HEK293 (cell line): Measurements from ENCODE around the gene PLEKHG1.

Experiments used
- CTCF ChIA-PET: fragments of 350-600 bp; formaldehyde crosslinking; extraction: SDS; loops from one replicate; lab custom pipeline; 2021; ENCODE audit warnings: antibody characterized with exemption; lab: Yijun Ruan, JAX
- POLR2A ChIA-PET: fragments of 300-600 bp; formaldehyde crosslinking; extraction: SDS; loops from one replicate; lab custom pipeline; 2020; ENCODE audit warnings: antibody characterized with exemption, inconsistent platforms; lab: Yijun Ruan, JAX
- H3K27ac ChIP-seq: fragments of 200-500 bp; sonication (Bioruptor generic); 2 replicates; pipeline ENCODE4 v1.5.1; 2014; ENCODE audit warnings: low read depth, low read length, control low read depth, inconsistent platforms; ENCODE audit errors: extremely low read depth
- H3K36me3 ChIP-seq, 2 experiments: fragments of 200-500 bp in 1 of 2; sonication (Bioruptor generic) in 1 of 2; 1 replicate in 1 of 2; 2 replicates in 1 of 2; pipeline ENCODE4 v1.5.1; 2014 to 2017; ENCODE audit warnings: inconsistent platforms in 2 of 2, low read length in 2 of 2; ENCODE audit not compliant: control insufficient read depth in 2 of 2, insufficient read depth in 1 of 2
- H3K4me1 ChIP-seq: fragments of 200-500 bp; sonication (Bioruptor generic); 2 replicates; pipeline ENCODE4 v1.5.1; 2014; ENCODE audit warnings: mild to moderate bottlenecking, low read length, inconsistent platforms; ENCODE audit not compliant: control insufficient read depth, insufficient read depth
- H3K4me3 ChIP-seq: 2 replicates; pipeline ENCODE4 v1.5.1; 2011; ENCODE audit warnings: low read depth, mild to moderate bottlenecking, control low read depth, low read length, moderate library complexity
- H3K9me3 ChIP-seq: fragments of 200-500 bp; sonication (Bioruptor generic); 2 replicates; pipeline ENCODE4 v1.5.1; 2014; ENCODE audit warnings: low read depth, low read length, inconsistent platforms; ENCODE audit not compliant: control insufficient read depth, insufficient read depth
- FEZF1 ChIP-seq: fragments of 450-650 bp; formaldehyde crosslinking; IDR thresholded peaks from 2 replicates; pipeline ENCODE4 v1.5.1; 2016; ENCODE audit warnings: missing biosample characterization, missing genetic modification characterization
- GLI4 ChIP-seq: fragments of 450-650 bp; formaldehyde crosslinking; IDR thresholded peaks from 2 replicates; pipeline ENCODE4 v1.5.1; 2016; ENCODE audit warnings: missing biosample characterization, missing genetic modification characterization
- IKZF3 ChIP-seq: fragments of 450-650 bp; IDR thresholded peaks from 2 replicates; pipeline ENCODE4 v1.5.0; 2018; ENCODE audit warnings: missing biosample characterization, mild to moderate bottlenecking, missing genetic modification characterization, moderate library complexity
- KLF9 ChIP-seq: fragments of 450-650 bp; formaldehyde crosslinking; IDR thresholded peaks from 2 replicates; pipeline ENCODE4 v1.5.1; 2016; ENCODE audit warnings: missing biosample characterization, missing genetic modification characterization, low read depth
- SP2 ChIP-seq: fragments of 450-650 bp; formaldehyde crosslinking; IDR thresholded peaks from 2 replicates; pipeline ENCODE4 v1.5.1; 2016; ENCODE audit warnings: missing biosample characterization, missing genetic modification characterization
- ZBTB21 ChIP-seq: fragments of 450-650 bp; formaldehyde crosslinking; IDR thresholded peaks from 2 replicates; pipeline ENCODE4 v1.5.1; 2017; ENCODE audit warnings: missing biosample characterization, missing genetic modification characterization
- ZFHX2 ChIP-seq: fragments of 450-650 bp; formaldehyde crosslinking; conservative IDR thresholded peaks from 2 replicates; pipeline ENCODE4 v1.5.1; 2016; ENCODE audit warnings: missing biosample characterization, missing genetic modification characterization
- ZNF10 ChIP-seq: fragments of 450-650 bp; formaldehyde crosslinking; IDR thresholded peaks from 2 replicates; pipeline ENCODE4 v1.5.1; 2017; ENCODE audit warnings: missing biosample characterization, missing genetic modification characterization
- ZNF174 ChIP-seq: fragments of 450-650 bp; formaldehyde crosslinking; IDR thresholded peaks from 2 replicates; pipeline ENCODE4 v1.5.0; 2017; ENCODE audit warnings: missing biosample characterization, mild to moderate bottlenecking, missing genetic modification characterization
- ZNF18 ChIP-seq: fragments of 450-650 bp; formaldehyde crosslinking; IDR thresholded peaks from 2 replicates; pipeline ENCODE4 v1.5.1; 2016; ENCODE audit warnings: missing biosample characterization, missing genetic modification characterization
- ZNF184 ChIP-seq: fragments of 450-650 bp; IDR thresholded peaks from 2 replicates; pipeline ENCODE4 v1.5.1; 2018; ENCODE audit warnings: missing biosample characterization, mild to moderate bottlenecking, missing genetic modification characterization
- ZNF211 ChIP-seq: fragments of 450-650 bp; formaldehyde crosslinking; IDR thresholded peaks from 2 replicates; pipeline ENCODE4 v1.5.1; 2016; ENCODE audit warnings: low read depth, missing biosample characterization, missing genetic modification characterization
- ZNF366 ChIP-seq: fragments of 450-650 bp; formaldehyde crosslinking; conservative IDR thresholded peaks from 2 replicates; pipeline ENCODE4 v1.5.1; 2016; ENCODE audit warnings: missing biosample characterization, missing genetic modification characterization
- ZNF37A ChIP-seq: fragments of 450-650 bp; IDR thresholded peaks from 2 replicates; pipeline ENCODE4 v1.5.1; 2018; ENCODE audit warnings: missing biosample characterization, missing genetic modification characterization
- ZNF664 ChIP-seq: fragments of 450-650 bp; formaldehyde crosslinking; IDR thresholded peaks from 2 replicates; pipeline ENCODE4 v1.5.1; 2016; ENCODE audit warnings: missing biosample characterization, missing genetic modification characterization
- TF ChIP-seq, protein P1 (sequence below): fragments of 450-650 bp; formaldehyde crosslinking; conservative IDR thresholded peaks from 2 replicates; pipeline ENCODE4 v1.5.1; 2016; ENCODE audit warnings: low read depth, missing biosample characterization, missing genetic modification characterization
- TF ChIP-seq, protein P2 (sequence below): fragments of 450-650 bp; formaldehyde crosslinking; IDR thresholded peaks from 2 replicates; pipeline ENCODE4 v1.5.1; 2016; ENCODE audit warnings: missing biosample characterization, missing genetic modification characterization
- TF ChIP-seq, protein P3 (sequence below): fragments of 450-650 bp; formaldehyde crosslinking; IDR thresholded peaks from 2 replicates; pipeline ENCODE4 v1.5.1; 2016; ENCODE audit warnings: missing biosample characterization, missing genetic modification characterization

Gene PLEKHG1

GRCh38 chr6:150592377-150592995, 7.2 kb upstream of the PLEKHG1 start (continued):
- TF ChIP-seq, protein P1, sequence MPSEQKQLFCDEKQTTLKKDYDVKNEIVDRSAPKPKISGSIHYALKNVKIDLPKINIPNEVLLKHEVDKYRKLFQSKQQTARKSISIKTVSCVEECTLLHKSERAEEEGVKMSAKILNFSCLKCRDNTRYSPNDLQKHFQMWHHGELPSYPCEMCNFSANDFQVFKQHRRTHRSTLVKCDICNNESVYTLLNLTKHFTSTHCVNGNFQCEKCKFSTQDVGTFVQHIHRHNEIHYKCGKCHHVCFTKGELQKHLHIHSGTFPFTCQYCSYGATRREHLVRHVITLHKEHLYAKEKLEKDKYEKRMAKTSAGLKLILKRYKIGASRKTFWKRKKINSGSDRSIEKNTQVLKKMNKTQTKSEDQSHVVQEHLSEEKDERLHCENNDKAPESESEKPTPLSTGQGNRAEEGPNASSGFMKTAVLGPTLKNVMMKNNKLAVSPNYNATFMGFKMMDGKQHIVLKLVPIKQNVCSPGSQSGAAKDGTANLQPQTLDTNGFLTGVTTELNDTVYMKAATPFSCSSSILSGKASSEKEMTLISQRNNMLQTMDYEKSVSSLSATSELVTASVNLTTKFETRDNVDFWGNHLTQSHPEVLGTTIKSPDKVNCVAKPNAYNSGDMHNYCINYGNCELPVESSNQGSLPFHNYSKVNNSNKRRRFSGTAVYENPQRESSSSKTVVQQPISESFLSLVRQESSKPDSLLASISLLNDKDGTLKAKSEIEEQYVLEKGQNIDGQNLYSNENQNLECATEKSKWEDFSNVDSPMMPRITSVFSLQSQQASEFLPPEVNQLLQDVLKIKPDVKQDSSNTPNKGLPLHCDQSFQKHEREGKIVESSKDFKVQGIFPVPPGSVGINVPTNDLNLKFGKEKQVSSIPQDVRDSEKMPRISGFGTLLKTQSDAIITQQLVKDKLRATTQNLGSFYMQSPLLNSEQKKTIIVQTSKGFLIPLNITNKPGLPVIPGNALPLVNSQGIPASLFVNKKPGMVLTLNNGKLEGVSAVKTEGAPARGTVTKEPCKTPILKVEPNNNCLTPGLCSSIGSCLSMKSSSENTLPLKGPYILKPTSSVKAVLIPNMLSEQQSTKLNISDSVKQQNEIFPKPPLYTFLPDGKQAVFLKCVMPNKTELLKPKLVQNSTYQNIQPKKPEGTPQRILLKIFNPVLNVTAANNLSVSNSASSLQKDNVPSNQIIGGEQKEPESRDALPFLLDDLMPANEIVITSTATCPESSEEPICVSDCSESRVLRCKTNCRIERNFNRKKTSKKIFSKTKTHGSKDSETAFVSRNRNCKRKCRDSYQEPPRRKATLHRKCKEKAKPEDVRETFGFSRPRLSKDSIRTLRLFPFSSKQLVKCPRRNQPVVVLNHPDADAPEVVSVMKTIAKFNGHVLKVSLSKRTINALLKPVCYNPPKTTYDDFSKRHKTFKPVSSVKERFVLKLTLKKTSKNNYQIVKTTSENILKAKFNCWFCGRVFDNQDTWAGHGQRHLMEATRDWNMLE (tag by site-specific recombination) = 0 out of 2 replicates have a peak, but pooled peaks have one; percentile 11
- 0 out of 2 replicates have a peak, but pooled peaks have one; percentile 20 for TF ChIP-seq ZNF664 (tag by site-specific recombination)
- TF ChIP-seq IKZF3 (tag by site-specific recombination) = peak; percentile 36; the same call in 1 of the 2 replicates
- TF ChIP-seq, protein P2, sequence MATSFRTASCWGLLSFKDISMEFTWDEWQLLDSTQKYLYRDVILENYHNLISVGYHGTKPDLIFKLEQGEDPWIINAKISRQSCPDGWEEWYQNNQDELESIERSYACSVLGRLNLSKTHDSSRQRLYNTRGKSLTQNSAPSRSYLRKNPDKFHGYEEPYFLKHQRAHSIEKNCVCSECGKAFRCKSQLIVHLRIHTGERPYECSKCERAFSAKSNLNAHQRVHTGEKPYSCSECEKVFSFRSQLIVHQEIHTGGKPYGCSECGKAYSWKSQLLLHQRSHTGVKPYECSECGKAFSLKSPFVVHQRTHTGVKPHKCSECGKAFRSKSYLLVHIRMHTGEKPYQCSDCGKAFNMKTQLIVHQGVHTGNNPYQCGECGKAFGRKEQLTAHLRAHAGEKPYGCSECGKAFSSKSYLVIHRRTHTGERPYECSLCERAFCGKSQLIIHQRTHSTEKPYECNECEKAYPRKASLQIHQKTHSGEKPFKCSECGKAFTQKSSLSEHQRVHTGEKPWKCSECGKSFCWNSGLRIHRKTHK (tag by site-specific recombination) = no peak
- peak; percentile 99 for TF ChIP-seq FEZF1 (tag by site-specific recombination)
- TF ChIP-seq ZNF18 = 0 out of 2 replicates have a peak, but pooled peaks have one; percentile 35

DNA sequence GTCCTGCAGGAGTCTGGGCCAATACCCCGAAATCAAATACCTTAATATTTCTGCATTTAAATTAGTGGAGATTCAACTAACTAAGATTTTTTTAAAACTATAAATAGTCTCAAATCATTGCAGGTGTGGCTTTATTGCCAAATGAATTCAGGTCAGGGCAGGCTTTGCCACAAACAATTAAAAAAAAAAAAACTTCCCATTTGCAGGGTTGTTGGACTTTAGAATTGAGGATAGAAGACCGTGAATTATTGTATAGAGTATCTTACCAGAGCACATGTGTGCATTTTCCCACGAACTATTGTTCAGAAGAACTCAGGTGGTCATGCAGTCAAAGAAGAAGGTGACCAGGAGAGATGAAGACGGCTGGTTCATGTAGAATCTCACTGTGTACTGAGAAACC, 6.6 kb upstream of the PLEKHG1 start:
- Histone ChIP-seq H3K4me3 (no peak overlapping the region), H3K9me3 (no peaks in the 10 kb centered on the region), H3K4me1 (peaks cover 13% of the 10 kb centered on the region), H3K36me3 (no peaks in the 10 kb centered on the region), H3K27ac (no peak overlapping the region)
- ChIA-PET CTCF (interaction anchor here (0.7 to 1.6 kb wide), 4 partner anchors 43 to 225 kb away, joined by 3 to 10 read pairs (median 4); no protein-coding TSS in a partner anchor), POLR2A (no interaction called here)
- TF ChIP-seq ZNF174 (no peak), ZNF37A (no peak), ZFHX2 (tag by site-specific recombination) (no peak), ZNF366 (tag by site-specific recombination) (no peak), ZNF211 (tag by site-specific recombination) (no peak), KLF9 (tag by site-specific recombination) (no peak), ZNF18 (no peak), ZBTB21 (tag by site-specific recombination) (no peak), ZNF184 (tag by site-specific recombination) (no peak), ZNF10 (tag by site-specific recombination) (no peak), GLI4 (tag by site-specific recombination) (no peak), ZNF664 (tag by site-specific recombination) (no peak), SP2 (tag by site-specific recombination) (no peak)
- TF ChIP-seq, protein P3, sequence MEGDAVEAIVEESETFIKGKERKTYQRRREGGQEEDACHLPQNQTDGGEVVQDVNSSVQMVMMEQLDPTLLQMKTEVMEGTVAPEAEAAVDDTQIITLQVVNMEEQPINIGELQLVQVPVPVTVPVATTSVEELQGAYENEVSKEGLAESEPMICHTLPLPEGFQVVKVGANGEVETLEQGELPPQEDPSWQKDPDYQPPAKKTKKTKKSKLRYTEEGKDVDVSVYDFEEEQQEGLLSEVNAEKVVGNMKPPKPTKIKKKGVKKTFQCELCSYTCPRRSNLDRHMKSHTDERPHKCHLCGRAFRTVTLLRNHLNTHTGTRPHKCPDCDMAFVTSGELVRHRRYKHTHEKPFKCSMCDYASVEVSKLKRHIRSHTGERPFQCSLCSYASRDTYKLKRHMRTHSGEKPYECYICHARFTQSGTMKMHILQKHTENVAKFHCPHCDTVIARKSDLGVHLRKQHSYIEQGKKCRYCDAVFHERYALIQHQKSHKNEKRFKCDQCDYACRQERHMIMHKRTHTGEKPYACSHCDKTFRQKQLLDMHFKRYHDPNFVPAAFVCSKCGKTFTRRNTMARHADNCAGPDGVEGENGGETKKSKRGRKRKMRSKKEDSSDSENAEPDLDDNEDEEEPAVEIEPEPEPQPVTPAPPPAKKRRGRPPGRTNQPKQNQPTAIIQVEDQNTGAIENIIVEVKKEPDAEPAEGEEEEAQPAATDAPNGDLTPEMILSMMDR (tag by site-specific recombination) = no peak
